IPS-18a (cell line): ENCODE measurements around the gene PPP6R2.

ENCODE experiments used
- H3K27ac ChIP-seq: one replicate; pipeline ENCODE4 v1.5.1; 2013; ENCODE audit warnings: low read length
- H3K27me3 ChIP-seq: one replicate; pipeline ENCODE4 v1.6.1; 2013; ENCODE audit warnings: mild to moderate bottlenecking, low read length; ENCODE audit not compliant: control insufficient read depth, insufficient read depth
- H3K36me3 ChIP-seq: one replicate; pipeline ENCODE4 v1.6.1; 2013; ENCODE audit warnings: low read depth, low read length; ENCODE audit not compliant: control insufficient read depth
- H3K4me1 ChIP-seq: one replicate; pipeline ENCODE4 v1.6.1; 2013; ENCODE audit warnings: low read depth, low read length; ENCODE audit not compliant: control insufficient read depth
- H3K4me3 ChIP-seq: one replicate; pipeline ENCODE4 v1.5.1; 2013; ENCODE audit warnings: low read length
- H3K9ac ChIP-seq: one replicate; pipeline ENCODE4 v1.6.1; 2013; ENCODE audit warnings: mild to moderate bottlenecking, low read length, moderate library complexity
- H3K9me3 ChIP-seq: one replicate; pipeline ENCODE4 v1.6.1; 2013; ENCODE audit warnings: low read depth, low read length; ENCODE audit not compliant: control insufficient read depth

PPP6R2 gene

GRCh38 chr22:50452649-50453048 lies 109.5 kb downstream of the PPP6R2 start:
- H3K4me3 ChIP-seq: no peak overlapping the region
- no peaks in the 10 kb centered on the region for H3K9me3 ChIP-seq
- no peak overlapping the region for H3K27ac ChIP-seq
- H3K27me3 ChIP-seq: no peaks in the 10 kb centered on the region
- H3K4me1 ChIP-seq: no peaks in the 10 kb centered on the region
- H3K36me3 ChIP-seq: peaks cover 38% of the 10 kb centered on the region
- no peak overlapping the region for H3K9ac ChIP-seq

- H3K36me3 ChIP-seq: peaks cover 35% of the 10 kb centered on the region
- H3K9me3 ChIP-seq: no peaks in the 10 kb centered on the region
- H3K4me1 ChIP-seq: no peaks in the 10 kb centered on the region
- no peak overlapping the region for H3K9ac ChIP-seq
- no peak overlapping the region for H3K27ac ChIP-seq
- H3K27me3 ChIP-seq: no peaks in the 10 kb centered on the region
- H3K4me3 ChIP-seq: no peak overlapping the region
These were observed 111.5 kb downstream of the PPP6R2 start for GRCh38 chr22:50454556-50455075.

GRCh38 chr22:50455201-50455600 lies 112.1 kb downstream of the PPP6R2 start:
- no peaks in the 10 kb centered on the region for H3K4me1 ChIP-seq
- H3K9ac ChIP-seq: no peak overlapping the region
- no peak overlapping the region for H3K4me3 ChIP-seq
- peaks cover 41% of the 10 kb centered on the region for H3K36me3 ChIP-seq
- no peaks in the 10 kb centered on the region for H3K27me3 ChIP-seq
- no peak overlapping the region for H3K27ac ChIP-seq
- no peaks in the 10 kb centered on the region for H3K9me3 ChIP-seq

- no peaks in the 10 kb centered on the region for H3K4me1 ChIP-seq
- no peak overlapping the region for H3K4me3 ChIP-seq
- H3K9me3 ChIP-seq: no peaks in the 10 kb centered on the region
- no peak overlapping the region for H3K27ac ChIP-seq
- H3K27me3 ChIP-seq: no peaks in the 10 kb centered on the region
- H3K36me3 ChIP-seq: peaks cover 49% of the 10 kb centered on the region
- H3K9ac ChIP-seq: no peak overlapping the region
These were observed 112.9 kb downstream of the PPP6R2 start for GRCh38 chr22:50456026-50456425.

GRCh38 chr22:50456466-50457234 lies 113.5 kb downstream of the PPP6R2 start:
- H3K9me3 ChIP-seq: no peaks in the 10 kb centered on the region
- H3K36me3 ChIP-seq: peaks cover 53% of the 10 kb centered on the region
- no peak overlapping the region for H3K9ac ChIP-seq
- H3K4me3 ChIP-seq: no peak overlapping the region
- H3K4me1 ChIP-seq: no peaks in the 10 kb centered on the region
- no peak overlapping the region for H3K27ac ChIP-seq
- H3K27me3 ChIP-seq: no peaks in the 10 kb centered on the region

GRCh38 chr22:50459016-50459415 lies 115.9 kb downstream of the PPP6R2 start:
- no peaks in the 10 kb centered on the region for H3K9me3 ChIP-seq
- H3K4me3 ChIP-seq: no peak overlapping the region
- H3K27ac ChIP-seq: no peak overlapping the region
- H3K4me1 ChIP-seq: no peaks in the 10 kb centered on the region
- H3K36me3 ChIP-seq: peaks cover 68% of the 10 kb centered on the region
- H3K27me3 ChIP-seq: no peaks in the 10 kb centered on the region
- no peak overlapping the region for H3K9ac ChIP-seq

- no peak overlapping the region for H3K27ac ChIP-seq
- no peak overlapping the region for H3K9ac ChIP-seq
- no peaks in the 10 kb centered on the region for H3K27me3 ChIP-seq
- H3K36me3 ChIP-seq: peaks cover 68% of the 10 kb centered on the region
- H3K4me1 ChIP-seq: no peaks in the 10 kb centered on the region
- H3K9me3 ChIP-seq: no peaks in the 10 kb centered on the region
- no peak overlapping the region for H3K4me3 ChIP-seq
These were observed 116.5 kb downstream of the PPP6R2 start for GRCh38 chr22:50459496-50460140.

GRCh38 chr22:50460938-50461337 lies 117.8 kb downstream of the PPP6R2 start:
- Histone ChIP-seq H3K36me3 (peaks cover 71% of the 10 kb centered on the region), H3K4me3 (no peak overlapping the region), H3K27me3 (no peaks in the 10 kb centered on the region), H3K9ac (no peak overlapping the region), H3K4me1 (no peaks in the 10 kb centered on the region), H3K27ac (no peak overlapping the region), H3K9me3 (no peaks in the 10 kb centered on the region)

GRCh38 chr22:50461536-50461935 lies 118.4 kb downstream of the PPP6R2 start:
- Histone ChIP-seq H3K36me3 (peaks cover 73% of the 10 kb centered on the region), H3K4me1 (no peaks in the 10 kb centered on the region), H3K4me3 (no peak overlapping the region), H3K27ac (no peak overlapping the region), H3K27me3 (no peaks in the 10 kb centered on the region), H3K9me3 (no peaks in the 10 kb centered on the region), H3K9ac (no peak overlapping the region)

- H3K36me3 ChIP-seq: peaks cover 79% of the 10 kb centered on the region
- H3K9ac ChIP-seq: no peak overlapping the region
- no peak overlapping the region for H3K4me3 ChIP-seq
These were observed 118.9 kb downstream of the PPP6R2 start for GRCh38 chr22:50461979-50462540.

GRCh38 chr22:50463188-50463900 lies 120.2 kb downstream of the PPP6R2 start:
- Histone ChIP-seq H3K4me1 (no peaks in the 10 kb centered on the region), H3K4me3 (no peak overlapping the region), H3K27ac (no peak overlapping the region), H3K9ac (no peak overlapping the region), H3K9me3 (no peaks in the 10 kb centered on the region), H3K36me3 (peaks cover 79% of the 10 kb centered on the region), H3K27me3 (no peaks in the 10 kb centered on the region)

More at GRCh38 chr22:50461979-50462540, 118.9 kb downstream of the PPP6R2 start:
- H3K4me1 ChIP-seq: no peaks in the 10 kb centered on the region
- no peaks in the 10 kb centered on the region for H3K27me3 ChIP-seq
- no peak overlapping the region for H3K27ac ChIP-seq
- no peaks in the 10 kb centered on the region for H3K9me3 ChIP-seq
